ENCODE data around the gene SH3PXD2A. TPM values are rescaled to one million over a fixed set of nuclear protein-coding genes. Genes with fewer than 3 reads are reported as not detected.

SH3PXD2A gene
- total RNA-seq, 1 experiment from 2014 or later = 6.3 TPM

GRCh38 chr10:103841519-103841918, 13.9 kb downstream of the SH3PXD2A start:
- Mint-ChIP-seq H3K9me3 (ENCODE audit: unreplicated experiment) (no peaks in the 10 kb centered on the region), H3K27ac (ENCODE audit: unreplicated experiment) (no peak overlapping the region), H3K4me1 (ENCODE audit: low read depth, unreplicated experiment) (peaks cover 22% of the 10 kb centered on the region), H3K36me3 (ENCODE audit: insufficient read depth, unreplicated experiment) (no peaks in the 10 kb centered on the region), H3K27me3 (ENCODE audit: insufficient read depth, unreplicated experiment) (no peaks in the 10 kb centered on the region), H3K4me3 (ENCODE audit: unreplicated experiment) (no peak overlapping the region)
- BruUV-seq (replicated peaks) = no TSS peak
- H3K4me1 ChIP-seq = peaks cover 18% of the 10 kb centered on the region
- H3K4me3 ChIP-seq (ENCODE audit: low read depth, low read length) = no peak overlapping the region
- no peak for DNase-seq
- no peaks in the 10 kb centered on the region; the same call in none of the 2 replicates for H3K36me3 ChIP-seq (ENCODE audit: control insufficient read depth, insufficient read depth, low read length)
- intact Hi-C loops (cut with micrococcal nuclease; ENCODE audit: unreplicated experiment) = no loop called here
- POLR2A ChIA-PET = no interaction called here
- no peaks in the 10 kb centered on the region for H3K27me3 ChIP-seq (replicated peaks; ENCODE audit: control insufficient read depth, insufficient read depth, low read length)
- H3K9me3 ChIP-seq = no peaks in the 10 kb centered on the region
- CTCF ChIA-PET = no interaction called here
- no peak for TF ChIP-seq CTCF (IDR thresholded peaks at IDR 0.05; ENCODE audit: insufficient read depth in 1 of 2, low read depth in 1 of 2, low read length in 1 of 2, severe bottlenecking in 1 of 2, unreplicated experiment in 1 of 2)

- Mint-ChIP-seq H3K36me3 (ENCODE audit: insufficient read depth, unreplicated experiment) (no peaks in the 10 kb centered on the region), H3K9me3 (ENCODE audit: unreplicated experiment) (no peaks in the 10 kb centered on the region), H3K4me3 (ENCODE audit: unreplicated experiment) (no peak overlapping the region), H3K4me1 (ENCODE audit: low read depth, unreplicated experiment) (peaks cover 28% of the 10 kb centered on the region), H3K27ac (ENCODE audit: unreplicated experiment) (no peak overlapping the region), H3K27me3 (ENCODE audit: insufficient read depth, unreplicated experiment) (no peaks in the 10 kb centered on the region)
- H3K36me3 ChIP-seq (ENCODE audit: control insufficient read depth, insufficient read depth, low read length) = no peaks in the 10 kb centered on the region; the same call in none of the 2 replicates
- DNase-seq = no peak
- H3K4me3 ChIP-seq (ENCODE audit: low read depth, low read length) = no peak overlapping the region
- no peak for TF ChIP-seq CTCF (IDR thresholded peaks at IDR 0.05; ENCODE audit: insufficient read depth in 1 of 2, low read depth in 1 of 2, low read length in 1 of 2, severe bottlenecking in 1 of 2, unreplicated experiment in 1 of 2)
- H3K4me1 ChIP-seq = peaks cover 22% of the 10 kb centered on the region
- H3K9me3 ChIP-seq = no peaks in the 10 kb centered on the region
- ChIA-PET POLR2A (no interaction called here), CTCF (no interaction called here)
- no peaks in the 10 kb centered on the region for H3K27me3 ChIP-seq (replicated peaks; ENCODE audit: control insufficient read depth, insufficient read depth, low read length)
- intact Hi-C loops (cut with micrococcal nuclease; ENCODE audit: unreplicated experiment) = no loop called here
- no TSS peak for BruUV-seq (replicated peaks)
Observed at GRCh38 chr10:103840740-103841070, 14.7 kb downstream of the SH3PXD2A start.

GRCh38 chr10:103839872-103840739, 15.3 kb downstream of the SH3PXD2A start:
- CTCF ChIA-PET = no interaction called here
- no peaks in the 10 kb centered on the region; the same call in none of the 2 replicates for H3K36me3 ChIP-seq (ENCODE audit: control insufficient read depth, insufficient read depth, low read length)
- no peak for TF ChIP-seq CTCF (IDR thresholded peaks at IDR 0.05; ENCODE audit: insufficient read depth in 1 of 2, low read depth in 1 of 2, low read length in 1 of 2, severe bottlenecking in 1 of 2, unreplicated experiment in 1 of 2)
- peaks cover 4% of the 10 kb centered on the region for H3K36me3 Mint-ChIP-seq (ENCODE audit: insufficient read depth, unreplicated experiment)
- no peak overlapping the region for H3K4me3 ChIP-seq (ENCODE audit: low read depth, low read length)
- H3K27me3 ChIP-seq (replicated peaks; ENCODE audit: control insufficient read depth, insufficient read depth, low read length) = no peaks in the 10 kb centered on the region
- H3K27ac Mint-ChIP-seq (ENCODE audit: unreplicated experiment) = no peak overlapping the region
- DNase-seq = no peak
- POLR2A ChIA-PET = no interaction called here
- H3K9me3 Mint-ChIP-seq (ENCODE audit: unreplicated experiment) = no peaks in the 10 kb centered on the region
- BruUV-seq (replicated peaks) = no TSS peak
- H3K27me3 Mint-ChIP-seq (ENCODE audit: insufficient read depth, unreplicated experiment) = no peaks in the 10 kb centered on the region
- intact Hi-C loops (cut with micrococcal nuclease; ENCODE audit: unreplicated experiment) = no loop called here
- H3K4me1 Mint-ChIP-seq (ENCODE audit: low read depth, unreplicated experiment) = peaks cover 26% of the 10 kb centered on the region
- peaks cover 23% of the 10 kb centered on the region for H3K4me1 ChIP-seq
- H3K4me3 Mint-ChIP-seq (ENCODE audit: unreplicated experiment) = no peak overlapping the region
- no peaks in the 10 kb centered on the region for H3K9me3 ChIP-seq

Data from Caco-2 (cell line).